Fibroblast of pulmonary artery (primary cell): ENCODE measurements around the gene CAPN9.
A peak's percentile ranks its signal among the peaks of the same experiment; 100 is the strongest.

ENCODE experiments used
- DNase-seq: peaks from one replicate; pipeline ENCODE4 v3.0.0-alpha.2; 2010; ENCODE audit warnings: low read depth
- H3K4me3 ChIP-seq: replicated peaks from 2 replicates; pipeline ENCODE4 v1.5.1; 2011; ENCODE audit warnings: low read depth, mild to moderate bottlenecking, control low read depth, low read length, moderate library complexity
- CTCF ChIP-seq: IDR thresholded peaks from 2 replicates; pipeline ENCODE4 v1.5.1; 2011; ENCODE audit warnings: mild to moderate bottlenecking, control low read depth, low read length, inconsistent platforms; ENCODE audit errors: missing control alignments

Gene CAPN9

DNA sequence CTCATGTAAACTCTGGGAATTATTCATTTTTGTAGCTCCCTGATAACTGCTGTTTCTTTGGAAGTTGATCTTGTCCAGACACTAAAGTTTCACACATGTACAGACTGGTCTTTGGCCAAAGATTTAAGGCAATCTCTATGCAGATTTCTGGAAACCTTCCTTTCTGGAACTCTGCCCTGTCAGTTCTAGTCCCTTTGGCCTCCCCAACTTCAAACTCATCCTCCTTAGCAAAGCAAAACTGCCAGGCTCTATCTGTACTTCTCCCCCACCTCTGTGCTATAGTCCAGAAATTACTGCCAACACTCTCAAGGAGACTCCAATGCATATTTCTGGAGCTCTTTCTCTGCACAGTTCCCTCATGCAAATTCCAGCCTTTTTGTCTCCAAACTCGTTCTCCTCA lies 84.6 kb downstream of the CAPN9 start:
- DNase-seq = peak; percentile 57
- TF ChIP-seq CTCF = no peak
- H3K4me3 ChIP-seq = no peak overlapping the region

DNA sequence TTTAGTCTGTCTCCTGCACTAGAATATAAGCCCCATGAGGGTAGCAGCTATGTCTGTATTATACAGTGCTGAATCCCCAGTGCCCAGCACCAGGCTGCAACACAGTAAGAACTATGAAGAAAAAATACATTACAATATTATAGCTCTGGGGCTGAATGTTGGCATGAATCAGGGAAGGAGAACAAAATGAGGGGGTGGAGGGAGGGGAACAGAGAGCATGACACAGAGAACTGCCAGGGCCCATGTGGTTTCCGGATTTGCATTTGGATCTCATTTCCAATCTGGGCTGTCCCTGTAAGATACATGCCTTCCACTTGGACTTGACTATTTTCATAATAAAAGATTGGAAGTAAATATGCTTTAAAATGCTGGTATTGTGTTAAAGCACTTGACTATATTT lies 85.3 kb downstream of the CAPN9 start:
- no peak overlapping the region for H3K4me3 ChIP-seq
- no peak for TF ChIP-seq CTCF
- peak; percentile 12 for DNase-seq

DNA sequence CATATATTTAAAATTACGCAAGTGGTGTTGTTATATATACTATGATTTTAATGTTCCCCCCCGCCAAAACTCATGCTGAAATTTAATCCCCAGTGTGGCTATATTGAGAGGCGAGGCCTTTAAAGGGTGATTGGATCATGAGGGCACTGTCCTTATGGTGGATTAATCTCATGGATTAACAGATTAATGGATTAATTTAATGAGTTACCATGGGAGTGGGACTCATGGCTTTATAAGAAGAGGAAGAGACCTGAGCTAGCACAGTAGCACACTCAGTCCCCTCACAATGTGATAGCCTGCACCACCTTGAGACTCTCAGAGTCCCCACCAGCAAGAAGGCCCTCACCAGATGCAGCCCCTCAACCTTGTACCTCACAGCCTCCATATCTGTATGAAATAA lies 86.3 kb downstream of the CAPN9 start:
- H3K4me3 ChIP-seq = no peak overlapping the region
- DNase-seq = no peak
- TF ChIP-seq CTCF = no peak

- no peak overlapping the region for H3K4me3 ChIP-seq
- no peak for DNase-seq
- no peak for TF ChIP-seq CTCF
These were observed 87.1 kb downstream of the CAPN9 start for GRCh38 chr1:230834292-230834691.

GRCh38 chr1:230836347-230836746 lies 89.2 kb downstream of the CAPN9 start:
- no peak for TF ChIP-seq CTCF

GRCh38 chr1:230836793-230837192 lies 89.6 kb downstream of the CAPN9 start:
- DNase-seq = no peak
- no peak for TF ChIP-seq CTCF
- H3K4me3 ChIP-seq = no peak overlapping the region

More at GRCh38 chr1:230836347-230836746, 89.2 kb downstream of the CAPN9 start:
- no peak for DNase-seq
- no peak overlapping the region for H3K4me3 ChIP-seq

DNA sequence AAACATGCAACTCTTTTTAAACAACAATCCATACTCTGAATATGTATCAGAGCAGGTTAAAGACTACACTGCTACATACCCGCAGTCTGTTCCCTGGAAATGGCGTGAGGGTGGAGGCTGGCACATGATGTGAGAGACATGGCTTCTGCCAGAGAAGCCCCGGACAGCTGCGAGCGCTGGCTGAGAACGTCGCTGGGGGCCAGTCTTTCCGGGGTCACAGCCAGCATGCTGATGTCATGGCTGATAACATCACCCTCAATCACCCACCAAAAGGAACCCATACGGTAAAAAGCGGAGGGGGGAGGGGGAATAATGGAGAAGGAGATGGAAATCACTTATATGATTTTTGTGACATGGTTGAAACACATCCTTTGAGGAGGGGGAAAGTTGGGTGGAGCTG lies 92.0 kb downstream of the CAPN9 start:
- no peak overlapping the region for H3K4me3 ChIP-seq
- no peak for DNase-seq
- TF ChIP-seq CTCF = no peak
